OCI-M2 (cell line): Measurements from ENCODE around the gene PPL.
"Not testable (repeated sequence)": the region's sequence is repeated elsewhere in the genome, so short reads cannot be mapped to it uniquely, and the experiment has no call there.

Experiments
- DNase-seq: peaks from one replicate; lab custom pipeline; 2025; ENCODE audit not compliant: unreplicated experiment; lab: John Stamatoyannopoulos, UW

PPL gene

DNA sequence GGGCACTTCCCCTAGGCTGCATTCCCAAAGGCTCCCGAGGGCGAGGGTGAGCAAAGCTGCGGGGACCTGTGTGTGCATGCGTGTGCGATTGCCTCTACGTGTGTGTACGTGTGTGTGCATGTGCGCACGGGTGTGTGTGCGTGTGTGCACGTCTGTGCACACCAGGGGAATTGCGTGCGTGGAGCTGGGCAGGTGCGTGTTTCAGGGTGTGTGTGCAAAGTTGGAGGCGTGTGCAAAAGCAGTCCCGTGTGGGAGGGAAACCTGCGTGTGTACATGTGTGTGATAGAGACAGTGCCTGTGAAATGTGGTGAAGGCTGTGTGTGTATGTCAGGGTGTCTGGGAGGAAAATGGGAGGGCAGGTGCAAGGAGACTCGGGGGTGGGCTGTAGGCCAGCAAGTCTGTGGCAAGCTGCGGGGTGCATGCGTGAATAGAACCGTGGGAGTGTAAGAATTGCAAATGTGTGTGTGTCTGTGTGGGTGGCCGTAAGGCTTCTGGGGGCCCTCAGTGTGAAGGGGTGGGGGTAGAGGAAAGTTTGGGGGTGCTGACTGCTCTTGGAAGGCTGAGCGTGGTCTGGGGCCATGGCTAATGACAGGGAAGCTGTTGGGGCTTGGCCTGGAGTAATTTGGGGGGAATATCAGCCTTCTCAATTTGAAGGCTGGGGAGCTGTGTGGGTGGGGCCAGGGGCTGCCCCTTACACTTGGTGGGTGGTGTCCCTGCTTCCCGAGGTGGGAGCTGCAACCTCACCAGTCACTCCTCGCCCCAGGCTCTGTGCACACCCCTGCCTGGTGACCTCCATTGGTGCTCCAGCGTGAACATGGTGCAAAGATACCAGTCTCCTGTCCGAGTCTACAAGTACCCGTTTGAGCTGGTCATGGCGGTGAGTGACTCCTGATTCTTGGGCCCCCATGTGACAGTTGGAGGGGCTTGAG is 21.8 kb upstream of the PPL start:
- no peak for DNase-seq

DNA sequence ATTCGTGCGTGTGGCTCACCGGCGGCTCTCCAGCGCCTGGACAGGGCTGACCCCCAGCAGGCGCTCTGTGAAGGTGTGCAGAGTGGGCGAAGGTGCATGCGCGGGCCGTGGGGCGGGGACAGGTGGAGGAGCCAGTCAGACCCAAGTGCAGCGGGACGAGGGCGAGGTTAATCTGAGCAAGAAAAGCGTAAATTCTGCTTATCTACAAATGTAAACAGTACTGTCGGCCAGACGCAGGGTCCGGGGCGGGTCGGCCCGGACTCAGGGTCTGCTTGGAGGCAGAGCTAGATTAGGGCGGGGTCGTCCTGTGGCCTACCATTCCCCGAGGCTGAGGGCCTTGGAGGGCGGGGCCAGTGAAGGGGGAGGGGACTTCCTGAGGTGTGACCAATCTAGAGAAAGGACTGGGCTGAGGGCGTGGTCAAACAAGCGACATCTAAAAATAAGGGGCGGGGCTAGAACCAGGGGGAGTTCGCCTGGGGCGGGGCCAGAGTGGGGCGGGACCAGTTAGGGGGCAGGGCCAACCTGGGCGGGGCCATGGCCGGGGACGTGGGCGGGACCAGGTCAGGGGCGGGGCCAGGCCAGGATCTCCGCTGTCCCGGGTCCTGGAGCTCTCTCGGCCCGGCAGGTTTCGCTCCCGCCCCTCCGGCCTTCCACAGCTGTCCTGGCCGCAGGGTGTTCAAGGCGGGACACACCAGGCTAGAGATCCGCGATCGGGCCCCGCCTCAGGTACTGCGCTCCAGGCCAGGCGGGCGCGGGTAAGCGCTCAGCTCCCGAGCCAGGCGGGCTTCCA is 21.0 kb upstream of the PPL start, which contains the start of gene SEC14L5:
Gene SEC14L5 (plus strand): TSS at position 611 of the 790 bp plus-strand sequence. CDS start 994 bp downstream, outside the sequence.
- peak; percentile 76 for DNase-seq

DNA sequence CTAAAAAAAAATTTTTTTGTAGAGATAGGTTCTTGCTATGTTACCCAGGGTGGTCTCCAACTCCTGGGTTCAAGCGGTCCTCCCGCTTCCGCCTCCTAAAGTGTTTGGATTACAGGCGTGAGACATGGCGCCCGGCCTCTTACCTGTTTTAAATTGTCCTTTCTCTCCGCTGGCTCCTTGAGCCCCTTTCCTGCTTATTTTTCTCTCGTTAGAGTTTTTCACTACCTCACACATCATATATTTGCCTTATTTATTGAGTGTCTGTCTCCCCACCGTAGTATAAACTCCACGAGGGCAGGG is 20.4 kb upstream of the PPL start:
- no peak for DNase-seq

DNA sequence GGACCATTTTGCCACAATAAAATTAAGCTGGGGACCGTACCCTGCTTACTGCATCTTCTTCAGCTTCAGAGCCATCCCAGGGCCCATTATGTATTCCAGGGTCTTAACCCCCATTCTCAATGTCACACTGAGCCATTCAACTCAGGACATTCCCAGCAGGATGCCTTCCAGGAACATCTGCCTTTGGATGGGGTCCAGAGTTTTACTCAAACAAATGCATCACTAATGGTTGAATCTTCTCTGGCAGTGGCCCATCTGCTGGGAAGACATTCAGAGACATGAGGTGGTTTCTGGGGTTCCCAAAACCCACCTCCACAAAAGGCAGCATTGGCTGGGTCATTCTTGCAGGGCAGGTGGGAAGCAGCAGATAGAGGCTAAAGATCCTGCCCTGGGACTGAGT is 17.8 kb upstream of the PPL start:
- no peak for DNase-seq

DNA sequence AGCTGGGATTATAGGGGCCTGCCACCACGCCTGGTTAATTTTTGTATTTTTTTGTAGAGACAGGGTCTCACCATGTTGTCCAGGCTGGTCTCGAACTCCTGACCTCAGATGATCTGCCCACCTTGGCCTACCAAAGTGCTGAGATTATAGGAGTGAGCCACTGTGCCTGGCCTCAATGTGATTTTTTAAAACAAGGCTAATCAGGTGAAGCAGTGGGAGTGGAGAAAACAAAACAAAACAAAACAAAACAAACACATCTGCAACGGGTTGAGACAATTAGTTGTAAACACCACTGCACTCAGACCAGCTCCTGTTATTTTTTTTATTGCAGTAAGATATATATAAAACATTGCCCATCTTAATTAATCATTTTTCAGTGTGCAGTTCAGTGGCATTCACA is 14.6 kb upstream of the PPL start:
- not testable (repeated sequence) for DNase-seq

DNA sequence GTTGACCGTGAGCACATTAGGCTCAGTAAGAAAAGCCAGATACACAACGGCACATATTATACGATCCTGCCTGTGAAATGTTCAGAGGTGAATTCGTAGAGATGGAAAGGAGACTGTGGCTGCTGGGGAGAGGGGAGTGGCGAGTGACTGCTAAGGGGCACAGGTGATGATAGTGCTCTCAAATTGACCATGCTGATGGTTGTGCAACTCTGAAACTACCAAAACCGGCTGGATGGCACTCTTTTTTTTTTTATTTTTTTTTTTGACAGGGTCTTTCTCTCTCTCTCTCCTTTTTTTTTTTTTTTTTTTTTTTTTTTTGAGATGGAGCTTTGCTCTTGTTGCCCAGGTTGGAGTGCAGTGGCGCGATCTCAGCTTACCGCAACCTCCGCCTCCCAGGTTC is 13.0 kb upstream of the PPL start:
- no peak for DNase-seq

DNA sequence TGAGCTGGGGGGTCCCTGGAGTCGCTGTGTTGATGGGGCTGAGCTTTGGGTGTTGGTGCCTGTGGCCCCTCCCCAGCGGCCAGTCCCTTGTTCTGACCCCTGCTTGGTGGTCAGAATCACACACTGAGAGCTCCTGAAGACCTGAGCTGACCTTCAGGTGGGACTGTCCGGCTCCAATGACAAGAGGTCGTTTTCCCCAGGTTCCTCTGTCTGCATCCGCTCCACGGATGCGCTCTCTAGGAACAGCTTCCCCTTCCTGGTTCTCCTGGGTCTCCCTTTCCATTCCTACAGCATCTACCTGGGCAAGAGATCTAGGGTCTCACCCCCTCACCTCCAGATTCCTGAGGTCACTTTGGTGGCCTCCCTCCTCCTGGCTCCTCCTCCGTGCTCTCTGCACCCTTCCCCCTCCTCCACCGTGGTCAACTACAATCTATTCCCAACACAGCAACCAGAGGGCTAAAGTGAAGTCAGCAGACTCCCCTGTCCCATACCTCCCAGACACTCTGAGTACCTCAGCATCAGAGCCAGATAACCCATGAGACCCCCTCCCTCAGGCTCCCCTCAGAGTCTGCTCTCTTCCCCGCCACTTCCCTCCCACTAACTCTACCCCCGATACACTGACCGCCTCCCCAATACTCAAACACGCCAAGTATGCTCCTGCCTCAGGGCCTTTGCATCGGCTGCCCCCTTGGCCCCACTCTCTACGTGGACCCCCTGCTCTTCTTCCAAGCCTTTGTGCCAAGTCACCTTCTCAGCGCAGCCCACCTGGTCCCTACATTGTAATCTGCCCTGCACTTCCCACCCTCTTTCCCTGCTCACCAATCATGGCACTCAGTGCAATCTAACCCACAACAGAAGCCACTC is 12.2 kb upstream of the PPL start:
- no peak for DNase-seq

DNA sequence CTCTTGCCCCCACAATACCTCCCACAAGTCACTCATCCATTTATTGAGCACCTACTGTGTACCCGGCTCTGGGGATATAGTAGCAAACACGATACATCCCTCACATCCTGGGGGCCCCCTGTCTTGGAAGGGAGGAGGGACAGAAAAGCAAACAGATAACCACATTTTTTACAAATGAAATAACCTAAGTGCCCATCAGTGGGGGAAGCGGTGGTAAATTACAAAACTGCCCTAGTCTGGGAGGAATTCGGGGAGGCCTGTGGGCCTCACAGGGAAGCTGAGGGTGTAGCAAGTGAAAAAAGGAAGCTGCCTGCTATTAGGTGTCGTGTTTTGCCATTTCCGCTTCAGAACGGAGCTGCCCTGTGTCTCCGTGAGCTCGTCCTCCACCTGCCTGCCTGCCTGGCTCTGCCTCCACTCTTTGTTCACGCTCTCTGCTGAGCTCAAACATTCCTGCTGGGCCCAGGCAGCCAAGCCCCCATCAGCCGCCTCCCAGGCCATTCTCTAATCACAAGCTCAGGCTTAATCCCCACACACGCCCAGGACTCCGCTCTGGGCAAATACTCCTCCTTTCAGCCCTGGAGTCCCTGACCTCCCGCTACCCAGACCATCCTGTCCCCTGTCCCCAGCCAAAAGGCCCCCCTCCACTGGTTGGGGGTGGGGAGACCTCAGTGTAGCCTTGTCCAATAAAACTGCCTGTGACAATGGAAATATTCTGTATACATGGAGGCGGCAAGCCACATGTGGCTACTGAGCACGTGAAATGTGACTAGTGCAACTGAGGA is 11.0 kb upstream of the PPL start:
- DNase-seq = no peak

DNA sequence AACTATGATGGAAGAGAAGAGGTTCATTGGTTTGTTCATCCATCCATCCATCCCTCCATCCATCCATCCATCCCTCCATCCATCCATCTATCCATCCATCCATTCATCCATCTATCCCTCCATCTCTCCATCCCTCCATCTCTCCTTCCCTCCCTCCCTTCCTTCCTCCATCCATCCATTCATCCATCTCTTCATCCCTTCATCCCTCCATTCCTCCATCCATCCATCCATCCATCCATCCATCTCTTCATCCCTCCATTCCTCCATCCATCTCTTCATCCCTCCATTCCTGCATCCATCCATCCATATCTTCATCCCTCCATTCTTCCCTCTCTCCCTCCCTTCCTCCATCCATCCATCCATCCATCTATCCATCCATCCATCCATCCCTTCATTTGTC is 10.0 kb upstream of the PPL start:
- no peak for DNase-seq

DNA sequence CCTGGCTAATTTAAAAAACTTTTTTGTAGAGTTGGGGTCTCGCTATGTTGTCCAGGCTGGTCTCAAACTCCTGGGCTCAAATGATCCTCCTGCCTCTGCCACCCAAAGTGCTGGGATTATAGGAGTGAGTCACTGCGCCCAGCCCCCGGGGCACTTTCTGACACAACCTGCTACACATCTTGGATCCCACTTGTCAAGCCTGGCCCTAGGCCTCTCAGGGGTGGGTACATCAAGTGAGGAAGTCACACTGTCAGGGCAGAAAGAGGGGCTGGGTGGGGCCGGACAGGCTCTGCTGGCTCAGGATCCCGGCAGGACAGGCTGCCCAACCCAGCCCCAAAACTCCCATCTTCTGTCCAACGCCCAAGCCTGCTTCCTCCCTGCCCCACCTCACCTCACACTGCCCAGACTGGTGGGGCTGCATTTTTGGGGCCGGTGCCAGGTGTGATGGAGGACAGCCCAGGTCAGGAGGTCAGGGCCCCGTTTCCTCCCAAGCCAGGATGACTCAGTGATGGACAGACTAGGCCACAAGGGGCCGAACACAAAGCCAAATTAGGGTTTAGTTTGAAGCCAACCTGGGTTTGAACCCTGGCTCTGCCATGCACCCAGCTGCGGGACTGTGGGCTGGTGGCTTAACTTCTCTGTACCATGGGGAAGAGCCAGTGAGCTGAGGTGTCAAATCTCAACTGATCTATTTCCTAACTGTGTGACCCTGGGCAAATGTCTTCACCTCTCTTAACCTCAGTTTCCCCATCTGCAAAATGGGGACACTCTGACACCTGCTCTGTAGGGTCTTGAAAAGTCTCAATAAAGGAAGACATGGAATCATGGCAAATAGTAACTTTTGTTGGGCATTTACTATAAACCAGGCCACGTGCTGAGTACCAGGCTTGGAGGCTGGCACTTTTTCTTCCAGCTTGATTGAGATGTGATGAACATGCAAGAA is 8.9 kb upstream of the PPL start:
- DNase-seq = no peak

DNA sequence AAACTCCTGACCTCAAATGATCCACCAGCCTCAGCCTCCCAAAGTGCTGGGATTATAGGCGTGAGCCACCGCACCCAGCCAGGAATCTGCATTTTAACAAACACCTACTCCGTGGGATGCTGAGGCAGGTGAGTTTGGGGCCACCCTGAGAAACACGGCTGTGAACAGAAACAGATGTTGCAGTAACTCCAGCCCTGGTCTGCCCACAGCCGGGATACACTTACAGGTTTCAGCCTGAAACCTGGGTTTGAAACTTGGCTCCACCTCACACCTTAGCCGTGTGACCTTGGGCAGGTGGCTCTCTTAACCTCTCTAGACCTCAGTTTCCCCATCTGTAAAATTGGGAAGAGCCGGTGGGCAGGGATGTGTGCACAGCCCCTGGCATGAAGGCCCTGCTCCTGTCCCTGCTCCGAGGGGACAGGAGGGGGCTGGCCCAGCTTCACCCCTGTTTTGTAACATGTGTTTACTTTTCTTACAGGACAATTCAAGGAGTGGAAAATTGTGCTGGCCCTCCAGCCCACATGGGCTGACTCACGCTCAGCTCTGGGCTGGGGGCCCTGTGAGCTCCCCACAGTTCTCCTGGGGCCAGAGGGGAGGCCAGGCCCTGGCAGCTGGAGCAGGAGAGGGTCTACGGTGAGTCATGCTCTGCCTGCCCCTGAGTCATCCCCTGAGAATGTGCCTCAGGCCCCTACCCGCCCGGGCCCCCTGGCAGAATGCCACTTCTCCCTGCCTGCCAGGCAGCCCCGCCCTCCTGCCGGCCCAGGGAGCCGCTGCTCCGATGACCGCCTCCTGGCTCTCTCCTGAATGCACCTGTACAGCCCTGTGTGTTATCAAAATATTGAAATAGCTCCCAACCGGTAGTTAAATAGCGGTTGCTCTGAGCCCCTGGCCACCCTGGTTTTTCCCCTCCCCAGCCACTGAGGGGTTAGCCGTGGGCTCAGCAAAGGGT is 7.7 kb upstream of the PPL start:
- DNase-seq = no peak

DNA sequence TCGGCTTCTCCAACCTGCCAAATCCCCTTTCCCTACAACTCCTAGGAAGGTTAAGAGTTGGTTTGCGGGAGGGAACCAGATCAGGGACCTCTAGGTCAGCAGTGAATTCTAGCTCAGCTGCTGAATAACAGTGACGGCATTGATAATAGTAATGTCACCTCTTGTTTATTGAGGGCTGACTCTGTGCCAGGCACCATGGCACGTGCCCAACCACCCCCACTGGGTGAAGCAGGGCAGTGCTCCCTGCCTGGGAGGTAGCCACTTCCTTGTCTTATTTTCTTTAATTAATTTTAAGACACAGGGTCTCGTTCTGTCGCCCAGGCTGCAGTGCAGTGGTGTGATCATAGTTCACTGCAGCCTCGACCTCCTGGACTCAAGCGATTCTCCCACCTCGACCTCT is 5.5 kb upstream of the PPL start:
- DNase-seq = no peak

DNA sequence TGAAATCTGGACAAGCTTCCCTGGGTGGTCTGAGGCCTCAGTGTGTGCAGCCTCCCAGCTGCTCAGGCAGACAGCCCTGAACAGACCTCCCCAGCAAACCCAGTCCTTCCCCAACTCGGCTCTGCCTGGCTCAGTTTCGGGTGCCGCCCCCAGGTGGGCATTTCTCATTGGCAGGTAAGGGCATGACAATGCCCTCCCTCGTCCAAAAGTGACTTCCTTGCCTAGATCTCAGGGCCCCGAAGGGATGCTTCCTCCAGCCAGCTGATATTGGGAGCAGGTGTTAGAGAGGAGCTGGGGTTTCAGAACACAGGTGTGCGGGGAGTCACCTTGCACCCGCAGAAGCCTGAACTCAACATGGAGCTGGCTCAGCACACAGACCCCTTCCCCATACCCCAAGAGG is 3.8 kb upstream of the PPL start:
- no peak for DNase-seq

DNA sequence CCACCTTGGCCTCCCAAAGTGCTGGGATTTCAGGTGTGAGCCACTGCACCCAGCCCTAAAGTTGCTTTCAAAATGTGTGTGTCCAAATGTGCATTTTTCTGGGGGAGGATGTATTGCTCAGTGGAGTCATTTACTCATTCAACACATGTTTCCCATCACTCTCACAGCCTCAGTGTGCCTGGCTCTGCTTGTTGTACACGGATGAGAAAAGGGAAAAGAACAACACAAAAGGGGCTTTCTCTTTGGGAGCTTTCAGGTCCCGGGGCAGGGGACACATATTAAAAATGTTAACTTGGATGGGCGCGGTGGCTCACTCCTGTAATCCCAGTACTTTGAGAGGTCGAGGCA is 1.7 kb upstream of the PPL start:
- no peak for DNase-seq

DNA sequence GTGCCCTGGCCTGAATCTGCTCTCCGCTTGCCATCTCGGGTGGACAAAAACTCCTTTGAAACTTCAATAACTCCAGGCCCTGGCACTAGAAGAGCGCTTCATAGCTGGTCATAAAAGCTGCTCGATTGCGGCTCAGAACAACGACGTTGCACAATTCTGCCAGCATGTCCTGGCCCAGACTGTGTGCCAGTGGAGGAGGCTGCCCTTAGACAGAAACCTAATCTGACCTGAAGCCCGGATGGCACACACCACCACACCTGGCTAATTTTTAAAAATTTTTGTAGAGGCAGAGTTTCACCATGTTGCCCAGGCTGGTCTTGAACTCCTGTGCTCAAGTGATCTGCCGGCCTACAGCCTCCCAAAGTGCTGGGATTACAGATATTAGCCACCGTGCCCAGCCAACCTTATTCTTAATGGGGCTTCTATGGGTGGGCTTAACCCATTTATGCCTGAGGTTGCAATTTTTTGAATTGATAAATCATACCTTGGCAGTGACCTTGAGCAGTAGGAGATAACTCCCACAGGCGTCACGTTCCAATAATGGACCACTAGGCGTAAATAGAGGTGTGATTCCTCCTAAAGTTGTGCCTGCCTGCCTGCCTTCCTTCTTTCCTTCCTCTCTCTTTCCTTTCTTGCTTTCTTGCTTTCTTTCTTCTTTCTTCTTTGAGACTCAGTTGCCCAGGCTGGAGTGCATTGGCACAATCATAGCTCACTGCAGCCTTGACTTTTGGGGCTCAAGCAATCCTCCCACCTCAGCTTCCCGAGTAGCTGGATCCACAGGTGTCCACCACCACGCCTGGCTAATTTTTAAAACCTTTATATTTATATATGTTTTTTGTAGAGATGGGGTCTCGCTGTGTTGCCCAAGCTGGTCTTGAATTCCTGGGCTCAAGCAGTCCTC is 1.1 kb upstream of the PPL start:
- no peak for DNase-seq

DNA sequence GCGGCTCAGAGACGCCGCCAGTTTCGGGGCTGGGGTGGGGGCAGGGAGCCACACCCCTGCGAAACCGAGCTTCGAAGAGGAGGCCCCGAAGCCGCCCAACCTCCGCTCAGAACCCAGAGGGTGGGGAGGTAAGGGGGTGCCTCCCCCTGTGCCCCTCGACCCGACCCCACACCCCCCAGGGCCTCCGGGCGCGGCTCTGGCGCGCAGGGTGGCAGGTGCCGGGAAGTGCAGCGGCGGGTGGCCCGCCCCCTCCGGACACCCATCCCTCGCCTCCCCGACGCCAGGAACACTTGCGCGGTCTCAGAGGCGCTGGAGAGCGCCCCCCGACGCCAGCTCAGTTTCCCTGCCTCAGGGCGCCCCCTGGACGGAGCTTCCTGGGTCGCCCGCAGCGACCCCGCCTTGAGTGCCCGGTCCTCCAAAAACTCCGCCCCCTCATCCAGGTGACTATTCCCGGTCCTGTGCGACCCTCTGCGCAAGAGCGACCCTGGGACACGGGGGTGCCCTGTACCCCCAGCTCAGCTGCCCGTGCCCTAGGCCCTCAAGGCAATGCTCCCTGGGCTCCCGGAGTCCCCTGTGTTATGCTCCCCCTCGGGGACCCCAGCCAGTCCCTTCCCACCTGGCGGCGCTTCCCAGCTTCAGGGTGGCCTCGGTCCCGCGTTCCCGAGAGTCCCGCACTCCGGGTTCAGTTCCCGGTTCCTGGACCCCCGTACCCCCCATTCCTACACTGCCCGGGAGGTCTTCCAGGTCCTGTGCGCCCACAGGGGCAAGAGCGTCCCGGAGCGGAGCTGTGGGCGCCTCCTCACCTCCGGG is 562 bp downstream of the PPL start:
- no peak for DNase-seq
